Mucosa of descending colon (tissue), 3 donors: ENCODE data around the gene RABGEF1. TPM values are rescaled to one million over a fixed set of nuclear protein-coding genes. Genes with fewer than 3 reads are reported as not detected.
A peak's percentile ranks its signal among the peaks of the same experiment; 100 is the strongest.
"Not testable (repeated sequence)": the region's sequence is repeated elsewhere in the genome, so short reads cannot be mapped to it uniquely, and the experiment has no call there.

ENCODE experiments used
- ATAC-seq: fragments of 200-7000 bp; cut with Tn5 transposase; one replicate; pipeline ENCODE4 v1.9.1; 2020; ENCODE audit warnings: mild to moderate bottlenecking, moderate library complexity
- DNase-seq, 3 donors: peaks; one replicate each; pipeline ENCODE4 v3.0.0-alpha.2; 2020
- H3K36me3 ChIP-seq: fragments of 200-600 bp; one replicate; pipeline ENCODE4 v1.8.0; 2021; ENCODE audit warnings: low read depth, mild to moderate bottlenecking
- H3K4me1 ChIP-seq: fragments of 200-600 bp; one replicate; pipeline ENCODE4 v1.8.0; 2021; ENCODE audit warnings: low read depth, mild to moderate bottlenecking
- H3K4me3 ChIP-seq: fragments of 200-600 bp; one replicate; pipeline ENCODE4 v1.8.0; 2021; ENCODE audit warnings: mild to moderate bottlenecking
- H3K9me3 ChIP-seq: fragments of 200-600 bp; one replicate; pipeline ENCODE4 v1.8.0; 2021; ENCODE audit warnings: mild to moderate bottlenecking
- intact Hi-C, 2 donors: fragments of 100-400 bp; cut with DNase I in 1 of 2; cut with micrococcal nuclease in 1 of 2; formaldehyde crosslinking; loops; one replicate each; pipeline versions ENCODE4 v1.11.0 to v1.11.1; 2022; cut with DNase I, micrococcal nuclease
- total RNA-seq, 3 donors: library from RNA; stranded (reverse); fragmentation: NEBNext Ultra II Directional in 2 of 3; extraction: Animal tissue kit (Norgen Biotek cat#: 25700) in 2 of 3; gene quantifications; one replicate each; pipeline versions ENCODE4 v1.2.1 to v1.2.4, GENCODE V29; 2021 to 2023
- TF ChIP-seq, protein P1 (sequence below): fragments of 200-600 bp; IDR thresholded peaks from one replicate; pipeline ENCODE4 v1.8.0; 2022; ENCODE audit warnings: antibody characterized with exemption, mild to moderate bottlenecking
- donor health status: DM: no; HTN: no; CAD: no; lungs with moderate emphysema.
- donor health status: DM: no; HTN: no; CAD: no.
- donor health status: DM: no; HTN: yes; CAD: no.

The RABGEF1 gene
- total RNA-seq, 3 donors from 2014 or later: 25.0 to 31.7 (median 26.9) TPM

DNA sequence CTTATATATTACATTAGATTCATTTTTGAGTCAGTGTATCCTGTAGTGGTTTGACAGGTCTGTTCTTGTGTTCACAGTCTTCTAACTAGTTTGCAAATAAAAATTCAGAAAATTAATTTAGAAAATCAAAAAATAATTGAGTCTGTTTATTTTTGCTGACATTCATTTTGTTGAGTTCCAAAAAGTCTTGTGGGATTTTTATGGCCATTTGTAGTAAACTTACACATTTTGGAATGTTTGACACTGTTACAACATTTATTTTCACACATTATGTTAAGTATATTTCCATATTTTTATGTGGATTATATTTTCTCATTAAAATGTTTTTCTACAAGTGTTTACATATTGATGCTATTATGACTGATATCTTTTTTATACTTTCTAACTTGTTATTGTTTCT lies 16.4 kb downstream of the RABGEF1 start:
- DNase-seq (no peak), ATAC-seq (no peak)
- TF ChIP-seq, protein P1, sequence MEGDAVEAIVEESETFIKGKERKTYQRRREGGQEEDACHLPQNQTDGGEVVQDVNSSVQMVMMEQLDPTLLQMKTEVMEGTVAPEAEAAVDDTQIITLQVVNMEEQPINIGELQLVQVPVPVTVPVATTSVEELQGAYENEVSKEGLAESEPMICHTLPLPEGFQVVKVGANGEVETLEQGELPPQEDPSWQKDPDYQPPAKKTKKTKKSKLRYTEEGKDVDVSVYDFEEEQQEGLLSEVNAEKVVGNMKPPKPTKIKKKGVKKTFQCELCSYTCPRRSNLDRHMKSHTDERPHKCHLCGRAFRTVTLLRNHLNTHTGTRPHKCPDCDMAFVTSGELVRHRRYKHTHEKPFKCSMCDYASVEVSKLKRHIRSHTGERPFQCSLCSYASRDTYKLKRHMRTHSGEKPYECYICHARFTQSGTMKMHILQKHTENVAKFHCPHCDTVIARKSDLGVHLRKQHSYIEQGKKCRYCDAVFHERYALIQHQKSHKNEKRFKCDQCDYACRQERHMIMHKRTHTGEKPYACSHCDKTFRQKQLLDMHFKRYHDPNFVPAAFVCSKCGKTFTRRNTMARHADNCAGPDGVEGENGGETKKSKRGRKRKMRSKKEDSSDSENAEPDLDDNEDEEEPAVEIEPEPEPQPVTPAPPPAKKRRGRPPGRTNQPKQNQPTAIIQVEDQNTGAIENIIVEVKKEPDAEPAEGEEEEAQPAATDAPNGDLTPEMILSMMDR: no peak
- Histone ChIP-seq H3K36me3 (no peaks in the 10 kb centered on the region), H3K9me3 (no peaks in the 10 kb centered on the region), H3K4me1 (no peaks in the 10 kb centered on the region), H3K4me3 (no peak overlapping the region)
- intact Hi-C loops: no loop called here

DNA sequence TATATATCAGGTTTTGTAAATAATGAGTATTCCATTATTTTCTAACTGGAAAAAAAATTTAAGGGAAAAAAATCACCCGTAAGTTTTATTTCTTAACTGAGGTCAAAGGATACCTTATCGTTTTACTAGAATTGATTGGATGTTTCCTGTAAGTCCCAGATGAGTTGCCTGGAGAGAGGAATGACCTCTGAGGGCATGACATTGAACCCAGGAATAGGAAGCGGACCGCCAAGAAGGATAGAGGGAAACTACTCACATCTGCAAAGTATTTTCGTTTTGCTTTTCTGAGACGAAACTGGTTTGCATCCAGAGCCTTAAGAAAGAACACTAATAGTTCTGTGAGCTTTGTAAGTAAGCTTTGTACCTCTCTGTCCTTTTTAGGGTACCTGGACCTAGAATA lies 17.4 kb downstream of the RABGEF1 start:
- no peak for DNase-seq
- no peaks in the 10 kb centered on the region for H3K4me1 ChIP-seq
- intact Hi-C loops: no loop called here
- no peaks in the 10 kb centered on the region for H3K36me3 ChIP-seq
- TF ChIP-seq, protein P1: no peak
- H3K4me3 ChIP-seq: no peak overlapping the region
- ATAC-seq: no peak
- H3K9me3 ChIP-seq: no peaks in the 10 kb centered on the region

DNA sequence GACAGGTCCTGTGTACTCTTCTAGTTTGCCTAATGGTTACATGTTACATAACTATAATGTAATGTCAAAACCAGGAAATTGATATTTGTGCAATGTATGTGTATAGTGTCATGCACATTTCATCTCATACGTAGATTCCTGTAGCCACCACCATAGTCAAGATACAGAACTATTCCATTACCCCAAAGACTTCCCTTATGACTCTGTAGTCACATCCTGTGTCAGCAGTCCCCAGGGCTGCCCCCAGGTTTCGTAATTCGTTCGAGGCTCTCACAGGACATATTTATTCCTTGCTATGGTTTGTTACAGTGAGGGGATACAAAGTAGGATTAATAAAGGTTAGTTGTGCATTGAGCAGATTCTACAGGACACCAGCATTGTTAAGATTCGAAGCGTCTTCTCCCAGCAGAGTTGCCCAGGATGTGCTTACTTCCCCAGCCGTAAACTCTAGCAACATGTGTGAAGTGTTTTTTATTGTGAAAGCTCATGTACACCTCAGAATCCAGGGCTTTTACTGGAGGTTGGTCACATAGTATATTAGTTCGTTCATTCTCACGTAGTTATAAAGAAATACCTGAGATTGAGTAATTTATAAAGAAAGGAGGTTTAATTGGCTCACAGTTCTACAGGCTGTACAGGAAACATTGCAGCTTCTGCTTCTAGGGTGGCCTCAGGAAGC lies 18.6 kb downstream of the RABGEF1 start:
- TF ChIP-seq, protein P1: no peak
- no peak for DNase-seq
- Histone ChIP-seq H3K36me3 (no peaks in the 10 kb centered on the region), H3K4me1 (no peaks in the 10 kb centered on the region), H3K9me3 (no peaks in the 10 kb centered on the region), H3K4me3 (no peak overlapping the region)
- peak; percentile 57 for ATAC-seq
- intact Hi-C loops: no loop called here

DNA sequence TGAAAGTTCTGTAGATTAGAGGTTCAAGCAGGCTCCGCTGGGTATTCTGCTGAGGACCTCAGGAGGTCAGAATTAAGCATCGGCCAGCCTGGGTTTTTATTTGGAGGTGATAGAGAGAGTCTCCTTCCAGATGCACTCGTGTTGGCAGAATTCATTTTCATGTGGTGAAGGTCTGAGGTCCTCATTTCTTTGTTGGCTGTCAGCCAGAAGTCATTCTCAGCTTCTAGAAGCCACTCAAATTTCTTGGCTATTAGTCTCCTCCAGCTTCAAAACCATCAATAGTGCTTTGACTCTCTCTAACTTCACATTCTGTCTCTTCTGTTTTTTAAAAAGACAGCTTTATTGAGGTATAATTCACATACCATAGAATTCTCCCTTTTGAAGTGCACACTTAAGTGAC lies 22.6 kb downstream of the RABGEF1 start:
- DNase-seq, H3K36me3 ChIP-seq, ATAC-seq, H3K9me3 ChIP-seq, H3K4me3 ChIP-seq, intact Hi-C loops, H3K4me1 ChIP-seq: not testable (repeated sequence)

DNA sequence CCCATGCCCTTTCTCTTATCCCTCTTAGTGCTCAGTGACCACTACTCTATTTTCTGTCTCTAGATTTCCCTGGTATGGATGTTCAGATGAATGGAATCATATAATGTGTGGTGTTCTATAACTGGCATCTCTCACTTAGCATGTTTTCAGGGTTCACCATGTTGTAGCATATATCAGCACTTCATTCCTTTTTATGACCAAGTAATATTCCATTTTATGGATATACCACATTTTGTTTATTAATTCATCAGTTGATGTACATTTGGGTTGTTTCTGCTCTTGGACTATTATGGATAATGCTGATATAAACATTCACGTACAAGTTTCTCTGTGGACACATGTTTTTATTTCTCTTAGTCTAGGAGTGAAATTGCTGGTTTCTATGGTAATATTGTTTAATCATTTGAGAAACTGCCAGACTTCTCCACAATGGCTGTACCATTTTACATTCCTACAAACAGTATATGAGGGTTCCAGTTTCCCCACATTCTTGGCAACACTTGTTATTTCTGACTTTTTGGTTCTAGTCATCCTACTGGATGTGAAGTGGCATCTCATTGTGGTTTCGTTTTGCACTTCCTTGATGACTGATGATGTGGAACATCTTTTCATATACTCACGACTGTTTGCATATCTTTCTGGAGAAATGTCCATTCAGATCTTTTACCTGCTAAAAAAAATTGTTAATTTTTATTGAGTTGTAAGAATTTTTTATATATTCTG lies 23.3 kb downstream of the RABGEF1 start:
- H3K4me1 ChIP-seq, H3K36me3 ChIP-seq, H3K9me3 ChIP-seq, ATAC-seq, intact Hi-C loops, H3K4me3 ChIP-seq, DNase-seq: not testable (repeated sequence)

DNA sequence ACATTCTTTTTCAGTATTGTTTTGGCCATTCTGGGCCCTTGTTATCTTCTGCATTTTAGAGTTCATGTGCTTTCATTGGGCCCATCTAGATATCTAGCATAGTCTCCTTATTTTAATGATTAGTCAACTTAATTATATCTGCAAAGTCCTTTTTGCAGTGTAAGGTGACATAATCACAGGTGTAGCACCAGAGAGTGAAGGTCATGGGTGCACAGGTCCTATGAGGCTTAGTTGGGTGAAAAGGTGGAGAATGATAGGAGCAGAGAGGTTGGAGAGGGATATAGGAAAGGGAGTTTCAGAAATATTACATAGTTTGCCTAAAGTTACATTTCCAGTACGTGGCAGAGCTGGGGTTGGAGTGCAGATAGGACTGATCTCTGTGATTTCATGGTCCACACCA lies 24.4 kb downstream of the RABGEF1 start:
- peak; percentile 13 for ATAC-seq
- intact Hi-C loops, H3K4me1 ChIP-seq, H3K36me3 ChIP-seq, H3K9me3 ChIP-seq, H3K4me3 ChIP-seq, DNase-seq: not testable (repeated sequence)

DNA sequence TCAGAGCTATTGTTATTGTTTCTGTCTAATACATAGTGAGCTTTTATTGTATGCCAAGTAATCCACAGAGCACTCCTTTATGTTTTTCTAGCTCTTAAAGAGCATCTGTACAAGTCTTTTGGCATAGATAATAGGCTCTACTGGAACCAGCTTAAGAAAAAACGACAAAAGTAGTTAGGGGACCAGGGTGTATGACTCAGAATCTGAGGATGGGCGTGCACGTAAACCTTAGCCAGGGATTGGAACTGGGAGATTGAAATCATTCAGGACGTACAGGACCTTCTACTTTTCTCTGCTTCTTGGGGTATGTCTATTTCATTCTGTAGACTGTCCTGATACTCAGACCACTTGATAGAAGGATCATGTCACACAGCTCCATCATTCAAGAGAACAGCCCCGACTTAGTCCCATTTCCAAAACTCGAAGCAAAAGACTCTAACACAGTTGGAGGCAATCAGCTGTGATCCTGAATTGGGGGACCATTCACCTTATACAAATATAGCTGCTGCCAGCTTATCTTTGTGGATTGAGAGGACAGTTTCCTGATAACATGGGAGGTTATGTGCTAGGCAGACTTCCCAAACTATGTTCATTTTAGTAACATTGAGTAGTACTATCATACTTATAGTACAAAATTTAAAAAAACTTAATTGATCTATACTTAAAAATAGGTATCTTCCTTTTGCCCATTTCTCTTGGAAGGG lies 24.9 kb downstream of the RABGEF1 start:
- DNase-seq, intact Hi-C loops, H3K4me3 ChIP-seq, H3K36me3 ChIP-seq, H3K9me3 ChIP-seq, H3K4me1 ChIP-seq: not testable (repeated sequence)
- ATAC-seq: peak; percentile 29
